Measurements from ENCODE around the gene ERFL.

GRCh38 chr19:41941410-41942202 is 13.4 kb upstream of the ERFL start:
- TF ChIP-seq POLR2AphosphoS5 (IDR thresholded peaks at IDR 0.05; ENCODE audit: low read depth, low read length) (no peak), ZNF274 (IDR thresholded peaks at IDR 0.05; ENCODE audit: borderline replicate concordance, extremely low read depth, low read length) (no peak), CTCF (IDR thresholded peaks at IDR 0.05; ENCODE audit: control extremely low read depth in 1 of 3, insufficient read depth in 1 of 3, low read depth in 1 of 3, low read length in 3 of 3) (no peak), MAFK (IDR thresholded peaks at IDR 0.05; ENCODE audit: low read depth, low read length) (no peak), ATF3 (IDR thresholded peaks at IDR 0.05; ENCODE audit: insufficient read depth, low read depth, low read length) (no peak), GABPA (IDR thresholded peaks at IDR 0.05; ENCODE audit: borderline replicate concordance, insufficient read depth, low read length) (no peak), CHD1 (IDR thresholded peaks at IDR 0.05; ENCODE audit: low read depth, low read length) (no peak), TAF1 (IDR thresholded peaks at IDR 0.05; ENCODE audit: low read depth, low read length) (no peak), POLR2A (IDR thresholded peaks at IDR 0.05; ENCODE audit: control extremely low read depth in 1 of 2, low read depth in 2 of 2, low read length in 2 of 2) (no peak), EGR1 (IDR thresholded peaks at IDR 0.05; ENCODE audit: borderline replicate concordance, low read depth, low read length) (no peak), MAX (IDR thresholded peaks at IDR 0.05) (no peak), EZH2 (IDR thresholded peaks at IDR 0.05; ENCODE audit: low read depth, low read length, severe bottlenecking) (no peak)

Measured in H1 (cell line).